HT-29 (cell line): Measurements from ENCODE around the gene ELL2. TPM values are rescaled to one million over a fixed set of nuclear protein-coding genes. Genes with fewer than 3 reads are reported as not detected.
A peak's percentile ranks its signal among the peaks of the same experiment; 100 is the strongest.

Source experiments
- DNase-seq: peaks from one replicate; pipeline ENCODE4 v3.0.0-alpha.2; 2015; ENCODE audit warnings: low spot score
- total RNA-seq: library from RNA; depleted of rRNA; stranded (reverse); fragments of >200 nt; shearing (Covaris generic); gene quantifications from 2 replicates; pipeline ENCODE4 v1.2.3, GENCODE V29; 2014

The ELL2 gene
- total RNA-seq, 1 experiment from 2014 or later, result 21.7 TPM

DNA sequence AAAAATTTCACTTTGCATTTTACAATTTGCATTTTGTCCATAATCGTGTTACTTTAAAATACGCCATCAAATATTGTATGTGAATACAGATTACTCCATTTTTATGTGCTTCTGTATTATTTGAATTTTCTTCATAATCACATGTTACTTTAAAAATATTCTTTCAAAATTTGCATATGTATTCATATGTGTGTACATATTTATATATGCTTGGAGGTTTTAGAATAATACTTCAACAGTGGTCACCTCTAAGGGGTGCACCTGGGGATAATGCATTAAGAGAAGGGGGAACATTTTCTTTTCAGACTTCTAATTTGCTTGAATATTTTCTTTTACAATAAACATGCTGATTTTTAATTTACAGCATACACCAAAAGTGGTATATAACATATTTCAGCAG lies 21.9 kb upstream of the ELL2 start:
- no peak for DNase-seq

DNA sequence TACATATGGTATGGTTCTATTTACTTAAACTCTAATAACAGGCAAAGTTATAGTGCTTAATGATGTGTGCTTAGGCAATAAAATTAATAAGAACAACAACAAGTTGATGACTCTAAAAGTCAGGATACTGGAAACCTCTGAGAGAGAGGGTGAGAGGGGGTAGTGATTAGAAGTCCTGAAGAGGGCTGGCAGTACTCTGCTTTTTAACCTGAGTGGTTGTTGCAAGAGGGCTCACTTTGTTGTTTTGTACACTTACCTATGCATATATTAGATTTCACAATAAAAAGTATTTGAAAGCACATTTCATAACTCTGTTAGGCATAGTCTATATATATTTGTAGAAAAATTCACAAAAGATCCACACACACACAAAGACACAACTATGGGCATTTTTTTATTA lies 21.4 kb upstream of the ELL2 start:
- no peak for DNase-seq

DNA sequence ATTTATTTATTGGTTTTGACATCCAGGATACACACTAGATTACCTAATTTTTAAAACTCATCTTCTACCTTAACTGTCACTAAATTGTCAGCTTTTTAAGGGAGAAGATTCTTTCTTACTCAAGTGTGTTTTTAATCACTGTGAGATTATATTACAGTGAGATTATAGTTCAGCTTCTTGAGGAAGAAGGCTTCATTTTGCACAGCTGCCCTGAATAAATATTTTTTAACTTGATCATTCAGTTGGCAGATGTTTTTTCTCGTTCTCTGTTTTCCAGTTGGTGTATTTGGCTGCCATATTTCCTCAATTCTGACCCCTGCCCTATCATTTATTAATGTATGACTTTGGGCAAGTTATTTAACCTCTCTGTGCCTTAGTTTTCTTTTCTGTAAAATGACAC lies 15.0 kb upstream of the ELL2 start:
- no peak for DNase-seq

DNA sequence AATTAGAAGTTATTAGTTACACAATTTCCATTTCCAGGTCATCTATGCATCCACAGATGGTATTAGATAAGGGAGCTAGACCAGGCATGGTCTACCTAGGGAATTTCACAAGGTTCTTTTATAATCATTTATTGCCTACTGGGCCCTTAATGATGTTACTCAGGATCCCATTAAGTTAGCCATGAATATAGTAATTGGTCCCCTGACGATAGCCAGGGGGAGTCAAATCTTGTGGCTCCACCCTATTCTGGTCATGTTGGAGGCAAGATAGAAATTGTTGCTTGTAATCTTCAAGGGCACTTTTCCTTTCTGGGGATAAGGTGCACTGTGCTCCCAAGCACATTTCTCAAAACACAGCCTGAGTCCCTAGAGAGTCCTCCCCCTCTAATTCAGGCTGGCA lies 14.1 kb upstream of the ELL2 start:
- no peak for DNase-seq

DNA sequence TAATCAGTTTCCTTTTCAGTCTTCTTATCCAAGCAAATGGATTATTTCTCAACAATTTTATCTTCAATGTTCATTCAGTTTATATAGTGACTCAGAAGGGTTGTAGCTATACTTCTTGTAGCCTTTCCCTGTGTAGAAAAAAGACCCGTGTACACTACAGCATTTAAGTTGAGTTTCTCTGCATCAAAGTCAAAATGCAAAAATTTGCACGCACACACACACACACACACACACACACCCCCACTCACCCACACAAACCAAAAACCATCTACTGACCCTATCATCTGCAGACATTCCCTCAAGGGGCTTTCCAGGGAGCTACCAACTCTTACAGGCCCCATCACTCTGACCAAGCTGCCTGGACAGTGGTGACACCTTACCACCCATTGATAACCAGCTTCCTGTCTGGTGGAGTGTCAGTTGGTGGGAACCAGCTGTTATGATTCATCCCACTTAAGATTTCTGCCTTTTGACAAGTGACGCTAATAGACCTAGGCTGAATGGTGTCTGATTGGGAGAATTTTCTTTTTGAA lies 12.2 kb upstream of the ELL2 start:
- DNase-seq, result no peak

DNA sequence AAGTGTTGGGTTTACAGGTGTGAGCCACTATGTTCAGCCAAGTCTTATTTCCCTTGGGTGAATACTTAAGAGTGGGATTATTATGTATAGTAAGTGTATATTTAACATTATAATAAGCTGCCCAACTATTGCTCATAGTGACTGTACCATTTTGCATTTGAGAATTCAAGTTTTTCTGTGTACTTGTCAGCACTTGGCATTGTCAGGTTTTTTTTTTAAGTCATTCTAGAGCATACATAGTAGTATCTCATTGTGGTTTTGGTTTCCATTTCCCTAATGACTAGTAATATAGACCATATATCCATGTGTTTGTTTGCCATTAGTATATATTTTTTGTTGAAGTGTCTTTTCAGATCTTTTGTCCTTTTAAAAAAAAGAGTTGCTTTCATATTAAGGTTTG lies 10.5 kb upstream of the ELL2 start:
- no peak for DNase-seq

DNA sequence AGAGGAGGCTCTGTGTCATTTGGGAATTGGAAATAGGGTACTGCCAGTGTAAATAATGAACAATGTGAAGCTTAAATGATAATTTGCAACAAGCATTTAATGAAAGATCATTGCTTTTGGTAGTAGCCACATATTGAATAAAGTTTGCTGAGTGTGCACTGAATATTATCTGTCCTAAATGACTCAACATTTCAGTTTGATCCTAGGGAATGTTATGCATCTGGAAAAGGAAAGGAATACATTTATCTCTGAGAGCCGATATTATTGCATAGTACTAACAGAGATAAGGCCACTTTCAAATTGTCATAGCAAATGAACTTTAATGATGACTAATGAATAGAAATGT lies 8.7 kb upstream of the ELL2 start:
- no peak for DNase-seq

DNA sequence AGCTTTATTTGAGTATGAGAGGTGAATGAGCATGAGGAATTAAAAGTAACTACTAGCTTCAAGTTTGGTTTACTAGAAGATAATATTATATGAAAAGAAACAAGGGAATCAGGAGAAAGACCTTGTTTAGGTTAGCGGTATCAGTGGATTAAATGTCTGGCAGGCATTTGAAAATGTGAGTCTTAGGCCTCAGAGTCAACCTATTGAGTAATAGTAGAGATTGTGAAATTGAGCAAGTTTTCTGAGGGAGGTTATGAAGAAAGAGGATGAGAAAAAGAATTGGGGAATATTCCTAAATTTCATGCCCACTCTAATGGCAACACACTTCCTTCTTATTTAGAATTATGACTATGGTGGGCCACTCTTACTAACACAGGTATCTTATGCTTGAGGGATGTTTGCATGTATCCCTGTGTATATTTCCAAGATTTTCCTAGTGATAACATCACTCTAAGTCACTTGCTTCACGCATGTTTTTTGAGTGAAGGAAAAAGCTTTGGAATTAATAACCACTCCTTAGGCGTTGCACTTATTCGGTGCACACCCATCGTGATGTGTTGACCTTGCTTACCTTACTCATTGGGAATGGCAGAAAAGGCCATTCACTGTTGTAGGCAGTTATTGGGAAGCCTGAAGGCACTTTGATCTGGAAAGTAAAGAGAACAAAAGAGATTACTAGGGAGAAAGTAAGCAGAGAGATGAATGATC lies 8.2 kb upstream of the ELL2 start:
- no peak for DNase-seq

DNA sequence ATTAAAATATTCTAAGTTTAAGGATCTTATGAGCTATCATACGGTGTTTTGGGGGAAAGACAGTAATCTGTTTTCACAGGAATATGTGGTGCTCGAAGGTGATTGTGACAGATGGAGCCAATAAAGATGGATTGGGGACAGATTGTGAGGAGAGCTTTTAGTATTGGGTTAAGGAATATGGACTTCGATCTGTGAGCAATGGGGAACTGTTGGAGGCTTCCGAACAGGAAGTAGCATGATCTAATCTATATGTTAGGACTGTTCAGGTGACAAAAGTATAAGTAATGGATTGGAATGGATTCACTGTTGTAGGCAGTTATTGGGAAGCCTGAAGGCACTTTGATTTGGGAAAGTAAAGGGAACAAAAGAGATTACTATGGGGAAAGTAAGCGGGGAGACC lies 7.4 kb upstream of the ELL2 start:
- no peak for DNase-seq

DNA sequence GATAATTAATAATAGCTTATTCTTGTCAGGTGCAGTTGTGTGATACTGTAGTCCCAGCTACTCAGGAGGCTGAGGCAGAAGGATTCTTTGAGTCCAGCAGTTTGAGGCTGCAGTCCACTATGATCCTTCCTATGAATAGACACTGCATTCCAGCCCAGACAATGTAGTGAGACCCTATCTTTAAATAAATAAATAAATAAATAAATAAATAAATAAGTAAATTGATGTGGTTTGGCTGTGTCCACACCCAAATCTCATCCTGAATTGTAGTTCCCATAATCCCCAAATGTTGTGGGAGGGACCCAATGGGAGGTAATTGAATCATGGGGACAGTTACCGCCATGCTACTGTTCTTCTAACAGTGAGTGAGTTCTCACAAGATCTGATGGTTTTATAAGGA lies 5.6 kb upstream of the ELL2 start:
- no peak for DNase-seq

DNA sequence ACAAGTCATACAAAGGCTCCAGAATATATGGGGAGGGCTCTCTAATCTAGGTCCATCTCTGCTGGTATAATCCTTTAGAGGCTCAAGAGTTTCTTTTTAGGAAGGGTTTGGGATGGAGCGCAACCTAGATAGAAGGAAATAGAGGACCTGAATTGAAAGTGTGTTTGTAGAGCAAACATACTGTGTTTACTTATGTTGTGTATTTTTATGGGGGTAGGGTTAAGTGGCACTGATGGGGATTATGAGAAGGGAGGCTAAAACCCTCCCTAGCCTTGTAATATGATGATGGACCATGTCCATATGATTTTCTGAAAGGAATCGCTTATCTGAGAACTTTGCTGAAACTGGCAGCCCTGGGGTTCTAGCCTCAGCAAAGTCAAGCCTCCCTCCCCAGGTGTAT lies 4.4 kb upstream of the ELL2 start:
- DNase-seq, result no peak

DNA sequence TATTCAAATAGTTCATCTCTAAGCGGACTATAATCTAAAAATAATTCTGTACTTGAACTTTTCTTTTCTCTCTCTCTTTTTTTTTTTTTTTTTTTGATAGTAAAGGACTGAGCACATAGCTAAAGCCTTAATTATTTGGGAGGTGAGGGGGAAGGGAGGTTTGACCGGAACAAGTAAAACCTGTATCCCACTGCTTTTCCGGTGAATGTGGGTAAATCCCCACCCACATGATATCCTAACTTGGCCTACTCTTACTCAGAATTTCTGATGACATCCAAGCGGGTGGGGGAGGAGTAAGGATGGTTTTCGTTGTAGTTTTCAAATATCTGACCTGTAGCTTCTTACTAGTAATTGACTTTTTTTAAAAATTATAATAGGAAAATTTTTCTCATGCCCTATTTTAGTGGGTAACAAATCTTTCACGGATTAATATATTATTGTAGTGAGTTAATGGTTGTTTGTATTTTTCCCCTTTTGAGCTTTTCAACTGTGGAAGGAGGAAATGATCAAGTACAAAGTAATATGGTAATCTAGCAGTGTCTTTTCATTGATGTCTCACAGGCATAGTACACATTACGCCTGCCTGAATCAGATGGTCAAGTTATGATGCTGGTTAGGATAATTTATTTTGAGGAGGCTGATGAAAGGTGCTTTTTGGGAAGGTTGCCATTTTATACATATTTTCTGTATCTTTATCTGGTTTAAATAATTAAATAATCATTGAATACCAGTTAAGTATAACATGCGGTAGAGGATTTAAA lies 2.2 kb upstream of the ELL2 start:
- no peak for DNase-seq

DNA sequence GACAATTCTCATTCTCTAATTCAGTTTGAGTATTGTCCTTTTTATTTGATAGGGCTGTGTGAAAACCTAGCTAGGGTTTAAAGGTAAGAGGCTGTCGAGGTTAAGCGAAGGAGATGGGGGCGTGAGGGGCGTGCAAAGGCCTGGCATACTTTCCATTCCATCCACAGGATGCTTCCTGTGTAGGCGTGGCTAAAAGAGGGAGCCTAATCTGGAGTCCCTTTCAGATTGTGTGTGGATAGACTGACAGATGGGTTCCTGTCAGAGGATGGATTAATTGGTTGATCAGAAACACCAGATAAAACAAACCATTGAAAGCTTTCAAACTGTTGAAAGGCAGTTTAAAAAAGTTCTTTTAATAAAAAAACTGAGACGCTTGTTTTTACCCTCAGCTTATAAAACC lies 1.1 kb upstream of the ELL2 start:
- DNase-seq, result peak; percentile 33

DNA sequence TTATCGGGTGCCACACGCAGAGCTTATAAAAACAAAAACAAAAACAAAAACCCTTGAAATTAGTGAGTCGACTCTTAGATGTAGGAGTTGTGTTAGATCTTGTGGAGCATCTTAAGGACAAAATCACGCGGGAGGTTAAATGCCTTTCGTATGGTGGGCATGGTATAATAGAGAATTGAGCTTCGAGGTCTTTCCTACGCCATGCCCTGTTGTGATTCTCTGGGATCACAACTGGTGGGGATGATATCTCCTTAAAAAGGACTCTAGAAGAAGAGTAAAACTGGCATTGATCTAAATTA lies 773 bp upstream of the ELL2 start:
- no peak for DNase-seq

DNA sequence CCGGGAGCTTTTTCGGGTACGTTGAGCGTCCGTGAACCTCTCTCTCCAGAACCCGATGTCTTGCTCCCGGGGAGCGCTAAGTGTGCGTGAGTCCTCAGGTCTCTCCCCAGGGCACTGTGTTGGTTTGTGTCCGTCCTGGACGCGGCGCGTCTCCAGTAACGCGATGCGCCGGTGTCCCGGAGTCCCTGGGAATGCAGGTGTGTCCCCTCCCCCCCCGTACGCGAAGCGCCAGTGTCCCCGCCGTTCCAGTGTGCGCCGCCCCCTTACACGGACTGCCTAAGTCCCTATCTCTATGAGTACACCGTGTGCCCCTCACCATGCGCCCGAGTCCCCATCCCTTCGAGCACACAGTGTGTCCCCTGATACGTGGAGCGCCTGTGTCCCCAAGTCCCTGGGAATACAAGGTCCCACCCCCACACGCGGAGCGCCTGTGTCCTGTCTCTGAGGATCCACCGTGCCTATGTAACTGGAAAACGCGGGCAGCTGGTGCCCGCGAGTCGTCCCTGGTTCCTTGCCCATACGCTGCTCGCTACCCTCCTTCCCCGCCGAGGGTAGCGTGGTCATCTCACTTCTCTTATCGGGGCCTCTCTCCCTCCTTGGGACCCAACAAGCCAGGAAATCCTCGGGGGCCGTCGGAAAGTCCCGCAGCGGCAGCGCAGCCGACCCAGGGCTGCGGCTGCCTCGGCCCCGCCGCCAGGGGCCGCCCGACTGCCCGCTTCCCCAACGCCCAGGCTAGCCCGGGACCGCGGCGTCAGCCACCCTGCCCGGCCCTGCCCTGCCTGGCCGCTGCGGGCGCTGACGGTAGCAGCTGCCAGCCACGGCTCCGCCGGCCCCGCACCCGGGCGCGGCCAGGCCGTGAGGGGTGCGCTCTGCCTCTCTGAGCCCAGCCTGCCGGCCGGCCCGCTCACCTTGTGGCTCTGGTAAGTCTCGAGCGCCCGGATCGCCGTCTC lies 709 bp downstream of the ELL2 start:
- DNase-seq, result peak; percentile 89

DNA sequence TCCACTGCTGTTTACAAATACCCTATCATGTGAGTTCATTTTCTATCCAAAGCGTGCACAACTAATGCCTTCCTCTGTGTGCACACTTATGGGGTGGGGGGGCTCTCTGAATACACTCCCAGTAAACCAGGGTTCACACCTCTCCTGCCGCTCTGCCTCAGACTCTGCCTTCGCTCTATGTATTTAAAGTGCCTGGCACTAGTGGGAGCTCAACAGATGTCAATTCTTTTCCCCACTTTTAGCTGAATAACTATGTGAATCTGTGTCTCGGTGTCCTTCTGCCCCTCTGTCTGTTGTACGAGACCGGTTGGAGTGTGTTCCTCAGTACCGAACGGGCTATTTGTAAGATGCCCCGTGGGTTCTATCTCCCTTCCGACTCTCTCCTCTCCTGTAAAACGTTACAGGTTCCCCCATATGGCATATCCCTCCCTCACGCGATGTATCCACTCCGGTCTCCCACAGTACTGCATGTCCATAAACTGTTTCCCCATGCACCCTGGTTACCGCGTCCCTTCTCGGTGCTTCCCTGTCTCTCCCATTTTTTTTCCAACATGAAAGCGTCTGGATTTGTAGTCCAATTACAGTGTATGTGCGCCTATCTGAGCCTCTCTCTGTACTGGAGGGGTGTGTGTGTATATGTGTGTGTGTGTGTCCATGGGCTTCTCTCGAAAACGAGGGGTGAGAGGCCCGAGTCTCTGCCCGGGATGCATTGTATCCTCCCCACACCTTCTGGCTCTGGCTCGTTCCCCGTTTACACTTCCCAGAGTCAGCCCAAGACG lies 1.6 kb downstream of the ELL2 start:
- peak; percentile 68 for DNase-seq

DNA sequence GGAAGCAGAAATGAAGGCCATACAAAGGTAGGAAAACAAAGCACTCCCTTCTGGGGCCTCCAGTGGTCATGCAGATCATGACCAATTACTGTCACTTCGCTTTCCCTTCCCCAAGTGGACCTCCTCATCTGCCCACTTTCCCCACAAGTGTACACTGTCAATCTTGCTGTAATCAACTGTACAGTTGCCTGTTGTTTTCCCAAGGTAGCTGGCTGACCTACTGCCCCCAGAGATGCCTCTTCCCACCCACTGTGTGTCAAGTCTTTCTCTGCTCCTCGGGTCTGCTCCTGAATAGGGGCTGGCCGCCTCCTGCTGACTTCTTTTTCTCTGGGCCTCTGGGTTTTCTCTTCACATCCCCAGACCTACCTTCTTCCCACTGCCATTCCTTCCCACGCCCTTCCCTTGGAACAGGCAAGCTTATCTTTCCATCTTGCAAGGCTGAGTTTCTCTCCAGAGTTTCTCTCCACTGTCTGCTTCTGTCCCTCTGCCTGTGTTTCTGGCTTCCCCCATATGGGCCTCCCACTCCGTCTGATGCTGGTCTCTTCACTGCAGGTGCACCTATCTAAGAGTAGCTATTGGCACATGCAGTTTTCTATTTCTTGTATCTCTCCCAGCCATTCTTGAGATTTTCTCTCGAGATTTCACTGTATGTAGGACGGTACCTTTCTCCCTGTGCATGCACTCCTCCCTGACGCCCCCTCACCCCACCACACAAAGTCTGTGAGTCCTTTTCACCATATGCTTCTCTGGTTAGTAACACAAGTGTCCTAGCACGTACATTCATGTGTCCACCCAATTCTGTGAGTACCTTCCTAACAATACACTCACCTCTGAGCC lies 2.4 kb downstream of the ELL2 start:
- DNase-seq, result peak; percentile 21

DNA sequence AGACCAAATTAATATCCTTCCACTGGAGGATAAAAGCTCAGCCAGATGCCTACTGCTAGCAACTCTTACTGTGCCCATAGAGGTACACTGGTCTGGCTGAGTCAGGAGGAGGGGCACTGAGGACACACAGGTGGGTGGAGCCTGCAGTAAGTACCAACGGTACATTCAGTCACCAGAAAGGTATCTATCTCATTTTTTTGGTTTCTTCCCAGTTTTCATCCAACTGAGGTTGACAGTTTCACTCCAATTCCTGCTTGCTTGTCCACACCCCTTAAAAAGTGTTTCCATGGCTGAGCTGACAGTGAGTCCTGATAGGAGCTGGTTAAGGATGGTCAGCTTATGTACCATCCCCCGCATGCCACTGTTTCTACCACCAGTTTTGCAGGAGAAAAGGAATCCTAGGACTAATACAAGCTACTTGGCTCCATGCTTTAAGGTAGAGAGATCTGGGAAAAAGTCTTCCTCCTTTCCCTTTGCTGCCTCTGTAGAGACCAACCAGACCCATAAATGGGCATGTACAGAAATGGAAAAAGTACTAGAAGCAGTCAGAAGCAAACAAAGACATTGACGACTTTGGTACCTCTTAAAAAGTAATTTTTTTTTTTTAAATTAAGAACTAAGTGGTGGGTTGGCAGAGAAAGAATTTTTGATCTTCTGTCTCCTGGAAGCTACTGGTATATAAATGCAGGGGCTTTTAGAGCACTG lies 3.2 kb downstream of the ELL2 start:
- DNase-seq, result no peak

DNA sequence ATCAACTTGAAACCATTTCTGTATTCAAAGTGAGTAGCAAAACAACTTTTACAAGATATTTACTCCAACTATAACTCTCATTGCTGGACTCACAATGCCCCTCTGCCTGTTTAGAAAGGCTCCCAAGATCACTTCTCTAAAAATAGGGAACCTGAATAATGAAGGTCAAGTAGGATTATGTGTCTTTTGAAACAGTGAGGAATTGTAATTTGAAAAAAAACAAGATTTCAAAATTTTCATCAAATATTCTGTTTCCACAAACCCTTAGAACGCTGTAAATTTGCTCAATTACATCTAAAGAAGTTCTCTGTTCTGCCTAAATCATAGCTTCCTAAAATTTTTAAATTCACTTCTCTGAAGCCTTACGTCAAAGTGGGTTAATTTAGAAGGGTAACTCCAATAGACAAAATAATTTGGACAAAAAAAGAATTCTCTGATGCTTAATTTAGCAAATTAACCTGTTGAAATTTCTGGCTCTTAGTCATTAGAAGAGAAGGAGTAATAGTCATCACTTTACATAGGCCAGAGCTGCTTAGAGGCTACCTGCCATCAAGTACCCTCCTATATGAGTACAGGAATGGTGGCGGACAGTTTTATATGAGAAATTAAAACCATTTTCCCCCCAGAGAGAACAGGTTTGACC lies 4.0 kb downstream of the ELL2 start:
- no peak for DNase-seq

DNA sequence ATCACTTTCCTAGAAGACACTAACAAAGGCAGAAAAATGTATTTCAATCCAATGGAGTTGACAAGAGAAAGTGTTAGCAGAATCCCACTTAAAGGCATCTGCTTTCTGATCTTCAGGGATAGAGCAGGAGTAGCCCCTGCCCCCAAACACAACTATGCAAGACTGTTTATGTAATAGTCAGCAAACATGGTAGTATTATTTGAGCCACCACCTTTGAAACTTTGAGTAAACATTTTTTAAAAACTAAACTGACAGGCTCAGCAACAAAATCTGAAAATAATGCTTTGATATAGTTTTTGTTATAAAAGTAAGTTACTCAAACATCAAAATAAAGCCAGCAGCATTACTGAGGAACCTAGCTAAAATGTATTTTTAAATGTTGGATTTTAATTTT lies 4.8 kb downstream of the ELL2 start:
- no peak for DNase-seq
